ENCODE results near the gene HOXA5.

The HOXA5 gene

DNA sequence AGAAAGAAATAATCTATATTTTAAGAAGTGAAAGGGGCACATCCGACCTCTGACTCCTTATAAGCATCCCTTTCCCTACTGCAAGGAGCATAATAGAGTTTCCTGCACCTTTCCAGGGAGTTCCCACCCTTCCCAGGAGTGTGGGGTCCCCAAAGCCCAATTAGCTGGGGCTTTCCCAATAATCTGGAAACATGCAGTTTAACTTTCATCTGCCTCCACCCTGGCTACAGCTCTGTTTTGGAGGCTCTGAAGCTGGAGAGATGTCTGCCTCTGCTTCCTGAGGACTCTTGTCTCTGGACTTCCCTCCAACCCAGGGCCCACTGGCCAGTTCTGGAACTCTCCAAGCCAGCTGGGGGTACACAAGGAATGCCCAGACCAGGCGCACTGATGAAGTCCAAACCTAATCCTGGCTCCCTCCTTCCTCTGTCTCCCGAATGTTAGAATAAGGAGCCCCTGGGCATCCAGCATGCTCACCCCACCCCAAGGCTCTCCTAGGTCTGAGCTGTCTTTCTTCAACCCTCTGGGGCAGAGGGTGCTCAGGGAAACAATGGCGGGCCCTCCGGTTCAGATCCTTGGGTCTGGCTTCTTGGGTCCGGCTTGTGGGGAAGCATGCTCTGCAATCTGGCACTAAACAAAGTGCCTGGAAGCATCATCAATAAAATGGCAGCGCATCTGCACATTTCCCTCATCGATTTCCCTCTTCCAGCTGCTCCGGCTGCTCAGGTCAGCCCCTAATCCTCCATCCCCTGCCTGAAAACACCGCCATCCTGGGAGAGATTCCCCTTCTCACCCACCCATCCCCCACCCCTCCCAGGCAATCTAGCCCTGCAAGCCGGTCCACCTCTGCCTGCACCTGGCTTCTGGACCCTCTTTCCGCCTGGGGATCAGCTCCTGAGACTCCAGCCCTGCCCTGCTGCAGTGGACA lies 26.3 kb downstream of the HOXA5 start:
- Mint-ChIP-seq H3K36me3 (no peaks in the 10 kb centered on the region), H3K27ac (no peak overlapping the region), H3K4me1 (no peaks in the 10 kb centered on the region), H3K4me3 (no peak overlapping the region), H3K9me3 (no peaks in the 10 kb centered on the region)
- DNase-seq (ENCODE audit: low spot score in 2 of 2) (no peak), ATAC-seq (no peak)

DNA sequence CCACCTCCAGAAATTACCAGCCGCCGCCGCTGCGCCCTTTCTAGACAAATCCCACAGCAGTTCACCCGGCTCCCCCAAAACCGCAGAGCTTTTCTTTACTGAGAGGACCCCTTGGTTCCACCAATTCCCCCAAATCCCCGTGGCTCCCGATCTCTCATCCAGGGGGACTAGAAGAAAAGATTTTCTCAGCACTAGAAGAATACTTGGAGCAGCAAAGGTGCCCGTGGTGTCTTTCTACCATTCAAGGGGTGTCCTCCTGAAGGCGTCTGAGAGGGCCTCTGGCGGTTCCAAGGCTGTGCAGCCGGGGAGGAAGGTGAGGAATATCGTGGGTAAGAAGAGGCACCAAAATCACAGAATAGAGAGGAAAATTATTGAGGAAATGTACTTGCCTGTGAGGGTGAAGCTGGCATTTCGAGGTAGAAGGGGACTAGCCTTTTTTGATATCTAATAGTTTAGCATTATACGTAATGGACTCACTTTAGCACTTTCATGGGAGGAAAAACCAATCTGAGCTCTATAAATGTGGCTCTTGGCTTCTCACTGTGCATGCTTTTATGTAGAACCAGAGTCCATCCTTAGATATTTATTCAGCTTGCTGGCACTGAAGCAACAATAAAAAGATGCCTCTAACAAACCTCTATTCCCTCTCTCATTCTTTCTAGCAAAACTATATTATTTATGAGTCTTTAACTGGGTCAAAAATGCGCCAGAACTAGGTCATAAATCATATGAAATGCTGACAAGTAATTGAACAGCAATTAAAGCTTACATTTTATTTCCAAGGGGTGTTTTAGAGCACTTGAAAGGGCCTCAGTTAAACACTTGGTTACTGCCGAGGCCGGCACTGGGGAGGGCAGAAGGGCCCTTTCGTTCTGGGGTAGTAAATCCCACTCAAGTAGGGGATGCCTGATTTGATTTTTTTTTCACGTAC lies 27.2 kb downstream of the HOXA5 start:
- no peaks in the 10 kb centered on the region for H3K9me3 Mint-ChIP-seq
- no peak for ATAC-seq
- no peaks in the 10 kb centered on the region for H3K36me3 Mint-ChIP-seq
- H3K27ac Mint-ChIP-seq, result no peak overlapping the region
- H3K4me3 Mint-ChIP-seq, result no peak overlapping the region
- no peaks in the 10 kb centered on the region for H3K4me1 Mint-ChIP-seq
- no peak for DNase-seq (ENCODE audit: low spot score in 2 of 2)

DNA sequence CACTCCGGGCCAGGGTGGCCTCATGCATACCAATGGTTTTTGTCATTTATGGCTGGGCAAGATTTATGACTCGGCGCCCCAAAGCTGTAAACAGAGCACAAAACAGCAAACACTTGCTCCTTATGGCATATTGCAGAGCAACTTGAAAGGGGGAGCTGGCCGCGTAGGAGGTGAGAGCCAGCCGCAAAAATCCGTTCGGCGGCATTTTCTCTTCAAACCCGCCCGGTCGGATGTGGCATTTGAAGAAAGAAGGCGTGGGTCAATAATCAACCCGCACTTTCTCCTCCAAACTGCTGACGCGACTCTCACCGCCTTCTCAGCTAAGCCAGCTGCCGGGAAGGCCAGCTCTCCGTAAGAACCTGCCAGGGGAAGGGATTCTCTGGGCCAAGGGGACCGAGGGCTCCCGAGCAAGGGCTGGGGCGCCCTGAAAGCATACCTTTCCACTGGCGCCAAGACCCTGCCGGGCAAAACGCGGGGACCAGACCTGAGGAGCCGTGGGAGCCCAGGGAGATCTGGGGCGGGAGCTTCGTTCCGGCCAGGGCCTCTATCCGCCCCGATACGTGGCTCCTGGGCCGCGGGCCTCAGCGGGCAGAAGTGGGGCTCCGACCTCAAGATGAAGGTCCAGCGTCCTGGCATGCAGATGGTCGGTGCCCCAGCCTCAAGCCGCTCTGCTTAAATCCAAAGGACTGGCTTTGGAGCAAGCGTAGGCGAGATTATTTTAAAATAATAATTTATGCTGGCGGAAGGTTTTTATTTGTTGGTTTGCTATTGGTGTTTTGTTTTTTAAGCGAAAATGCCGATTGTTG lies 28.1 kb downstream of the HOXA5 start:
- Mint-ChIP-seq H3K4me3 (no peak overlapping the region), H3K4me1 (no peaks in the 10 kb centered on the region), H3K27ac (no peak overlapping the region), H3K36me3 (no peaks in the 10 kb centered on the region), H3K9me3 (no peaks in the 10 kb centered on the region)
- no peak for DNase-seq (ENCODE audit: low spot score in 2 of 2)
- no peak for ATAC-seq

DNA sequence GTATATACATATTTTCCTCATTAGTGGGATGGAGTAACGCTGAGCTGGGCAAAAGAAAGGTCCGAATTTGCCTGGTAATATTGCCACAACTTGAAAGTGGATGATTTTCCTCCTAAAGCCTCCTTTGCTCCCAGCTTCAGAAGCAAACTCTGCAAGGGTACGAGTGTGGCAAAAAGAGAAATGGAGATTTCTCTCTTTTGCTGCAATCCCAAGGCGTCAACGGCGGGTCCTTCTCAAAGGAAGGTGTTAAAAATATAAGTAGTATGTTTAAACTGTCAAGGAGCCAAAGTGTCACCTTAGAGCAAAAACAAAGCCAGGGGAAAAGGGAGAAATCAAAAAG lies 28.6 kb downstream of the HOXA5 start:
- H3K9me3 Mint-ChIP-seq, result no peaks in the 10 kb centered on the region
- H3K27ac Mint-ChIP-seq, result no peak overlapping the region
- H3K36me3 Mint-ChIP-seq, result no peaks in the 10 kb centered on the region
- ATAC-seq (no peak), DNase-seq (ENCODE audit: low spot score in 2 of 2) (no peak)
- no peak overlapping the region for H3K4me3 Mint-ChIP-seq
- H3K4me1 Mint-ChIP-seq, result no peaks in the 10 kb centered on the region

DNA sequence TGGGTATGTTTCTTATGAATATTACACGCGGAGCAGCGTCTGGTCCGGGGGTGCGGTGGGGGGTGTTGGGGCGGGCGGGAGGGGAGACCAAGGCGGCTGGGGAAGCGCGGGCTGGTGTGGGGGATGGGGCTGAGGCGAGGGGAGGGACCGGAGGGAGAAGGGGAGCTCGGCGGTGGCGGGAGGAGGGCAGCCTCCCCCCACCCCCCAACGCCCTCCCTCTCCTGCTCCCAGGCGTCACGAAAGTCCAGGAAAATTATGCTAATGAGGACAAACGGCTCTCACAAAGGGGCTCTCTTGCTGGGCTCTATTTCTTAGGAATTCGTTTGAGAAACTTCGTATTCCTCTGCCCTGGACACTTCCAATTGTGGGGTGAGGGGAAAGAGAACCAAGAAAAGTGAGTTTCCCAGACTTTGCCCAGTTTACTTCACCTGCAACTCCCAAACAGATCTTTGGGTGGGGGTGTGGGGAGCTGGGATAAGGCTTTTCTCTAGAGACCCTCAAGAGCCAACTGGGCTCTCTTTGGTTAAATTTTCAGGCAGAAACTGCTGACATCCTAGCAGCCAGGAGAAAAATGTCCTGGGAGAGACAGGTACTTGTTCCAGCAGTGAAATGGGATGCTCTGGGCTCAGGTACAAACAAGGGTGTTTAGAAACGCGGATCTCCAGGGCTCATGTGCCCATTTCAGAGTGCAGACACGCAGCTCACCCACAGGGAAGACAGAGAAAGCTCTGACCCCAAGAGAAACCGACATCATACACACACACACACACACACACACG lies 29.3 kb downstream of the HOXA5 start:
- H3K36me3 Mint-ChIP-seq, result no peaks in the 10 kb centered on the region
- H3K9me3 Mint-ChIP-seq, result no peaks in the 10 kb centered on the region
- no peaks in the 10 kb centered on the region for H3K4me1 Mint-ChIP-seq
- ATAC-seq (no peak), DNase-seq (ENCODE audit: low spot score in 2 of 2) (no peak)
- no peak overlapping the region for H3K4me3 Mint-ChIP-seq
- H3K27ac Mint-ChIP-seq, result no peak overlapping the region

DNA sequence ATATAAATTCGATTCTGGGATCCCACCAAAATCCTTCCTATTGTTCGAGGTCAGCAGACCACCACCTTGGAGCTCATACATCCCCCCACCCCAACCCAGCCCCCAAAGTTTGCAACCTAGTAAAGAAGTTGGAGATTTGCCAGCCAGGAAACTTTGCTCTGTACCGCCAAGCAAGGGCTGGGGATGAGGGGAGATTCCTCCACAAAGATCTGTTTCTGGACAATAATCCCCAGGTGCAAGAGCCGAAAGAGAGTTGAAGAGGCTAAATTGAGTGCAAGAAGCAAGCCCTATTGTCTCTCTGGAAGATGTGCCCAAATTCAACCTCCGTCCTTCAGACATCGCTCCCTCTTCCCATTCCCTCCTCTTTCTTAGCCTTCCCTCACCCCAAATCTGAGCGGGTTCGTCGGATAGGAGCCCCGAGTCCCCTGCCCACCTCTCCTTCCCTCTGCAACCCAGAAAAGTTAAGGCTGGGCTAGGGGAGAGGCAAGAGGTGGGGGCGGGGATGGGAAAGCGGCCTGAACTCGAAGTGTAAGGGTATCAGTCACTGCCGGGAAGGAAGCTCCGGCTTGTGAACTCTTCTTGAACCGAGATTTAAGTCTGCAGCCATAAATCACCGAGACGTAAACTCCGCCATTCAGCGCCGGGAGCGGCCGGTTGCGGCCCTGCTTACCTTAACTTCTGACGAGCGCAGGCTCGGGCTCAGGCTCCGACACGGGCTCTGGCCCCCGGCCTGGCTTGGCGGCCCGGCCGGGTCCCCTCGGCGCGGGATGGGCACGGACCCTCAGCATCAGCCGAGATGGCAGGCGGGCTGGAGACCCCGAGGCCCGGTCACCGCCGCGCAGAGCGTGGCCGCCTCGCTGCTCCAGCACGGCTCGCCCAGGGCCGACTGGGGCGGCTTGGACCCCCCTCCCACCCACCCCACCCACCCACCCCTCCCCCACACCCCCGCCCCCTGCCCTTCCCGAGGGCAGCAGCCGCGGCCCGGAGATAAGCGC lies 30.2 kb downstream of the HOXA5 start:
- Mint-ChIP-seq H3K27ac (no peak overlapping the region), H3K36me3 (no peaks in the 10 kb centered on the region), H3K9me3 (no peaks in the 10 kb centered on the region), H3K4me1 (no peaks in the 10 kb centered on the region), H3K4me3 (no peak overlapping the region)
- ATAC-seq (no peak), DNase-seq (ENCODE audit: low spot score in 2 of 2) (no peak)

DNA sequence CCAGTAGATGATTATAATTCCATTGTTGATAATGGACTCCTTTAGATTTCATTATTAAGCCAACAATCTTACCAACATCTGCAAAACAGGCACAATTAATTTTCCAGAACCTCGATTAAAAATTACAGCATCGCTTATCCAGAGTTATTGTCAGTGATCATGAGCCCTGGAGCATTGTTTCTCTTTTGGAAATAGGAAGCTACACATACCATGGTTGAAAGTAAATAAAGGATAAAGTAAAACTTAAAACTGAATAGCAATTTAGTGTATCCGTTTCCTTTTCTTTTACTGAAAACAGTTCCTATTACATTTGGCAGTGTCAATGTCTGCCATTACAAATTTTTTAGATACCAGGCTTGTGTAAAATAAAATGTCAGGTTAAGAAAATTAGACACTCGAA lies 31.1 kb downstream of the HOXA5 start:
- Mint-ChIP-seq H3K27ac (no peak overlapping the region), H3K9me3 (no peaks in the 10 kb centered on the region), H3K4me3 (no peak overlapping the region), H3K4me1 (no peaks in the 10 kb centered on the region), H3K36me3 (no peaks in the 10 kb centered on the region)
- DNase-seq (ENCODE audit: low spot score in 2 of 2) (no peak), ATAC-seq (no peak)

DNA sequence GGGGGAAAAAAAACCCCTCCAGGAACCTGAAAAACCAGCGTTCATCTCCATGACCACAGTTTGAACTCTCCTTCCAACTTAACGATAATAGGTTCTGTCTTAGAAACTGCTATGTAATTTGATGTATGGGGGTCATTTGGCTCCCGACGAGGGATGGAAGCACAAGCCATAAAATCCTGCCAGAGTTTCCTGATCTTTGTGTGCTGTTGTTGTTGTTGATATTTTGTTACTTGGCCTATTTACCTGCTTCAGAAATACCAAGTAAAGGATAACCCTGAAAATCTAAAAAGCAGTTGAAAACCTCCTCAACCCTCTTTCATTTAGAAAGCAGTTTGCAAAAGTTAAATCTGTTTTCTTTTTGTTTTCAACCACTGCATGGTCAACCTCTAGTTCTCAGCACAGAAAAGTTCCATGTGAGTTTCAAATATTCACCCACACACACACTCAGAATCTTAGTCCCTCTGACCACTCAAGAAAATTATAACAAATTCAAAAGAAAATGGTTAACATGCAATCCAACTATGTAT lies 31.7 kb downstream of the HOXA5 start:
- H3K4me3 Mint-ChIP-seq, result no peak overlapping the region
- ATAC-seq (no peak), DNase-seq (ENCODE audit: low spot score in 2 of 2) (no peak)
- no peaks in the 10 kb centered on the region for H3K4me1 Mint-ChIP-seq
- no peak overlapping the region for H3K27ac Mint-ChIP-seq
- H3K36me3 Mint-ChIP-seq, result no peaks in the 10 kb centered on the region
- no peaks in the 10 kb centered on the region for H3K9me3 Mint-ChIP-seq

DNA sequence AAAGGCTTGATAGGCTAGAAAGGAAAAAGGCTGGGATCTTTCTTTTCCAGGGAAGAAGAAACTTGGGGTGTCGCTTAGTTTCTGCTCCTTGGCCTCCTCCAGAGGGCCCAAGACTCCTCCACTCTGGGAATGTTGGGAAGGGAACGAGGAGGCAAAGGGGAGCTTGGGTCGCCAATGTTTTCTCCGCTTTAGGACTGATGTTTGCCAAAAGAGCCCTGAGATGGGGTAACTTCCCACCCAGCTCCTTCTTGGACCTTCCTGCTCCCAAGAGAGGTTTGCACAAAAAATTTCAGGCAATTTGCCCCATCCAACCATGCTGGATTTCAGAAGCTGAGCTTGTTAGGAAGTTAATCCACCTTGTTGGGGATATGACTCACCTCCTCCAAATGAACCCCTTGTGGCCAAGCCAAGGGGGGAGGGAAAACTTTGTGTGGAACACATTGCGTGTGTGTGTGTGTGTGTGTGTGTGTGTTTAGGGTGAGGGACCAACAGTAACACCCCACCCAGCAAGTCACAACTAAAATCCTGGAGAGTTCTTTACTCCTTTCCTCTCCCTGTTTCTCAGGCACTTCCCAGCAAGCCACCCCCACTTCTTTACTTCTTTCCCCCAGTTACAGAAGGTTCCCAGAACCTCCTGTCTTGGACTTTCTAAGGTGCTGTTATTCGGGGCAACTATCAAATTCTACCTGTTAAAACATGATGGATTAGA lies 32.3 kb downstream of the HOXA5 start:
- DNase-seq (ENCODE audit: low spot score in 2 of 2) (no peak), ATAC-seq (no peak)
- Mint-ChIP-seq H3K4me3 (no peak overlapping the region), H3K4me1 (no peaks in the 10 kb centered on the region), H3K36me3 (no peaks in the 10 kb centered on the region), H3K27ac (no peak overlapping the region), H3K9me3 (no peaks in the 10 kb centered on the region)

DNA sequence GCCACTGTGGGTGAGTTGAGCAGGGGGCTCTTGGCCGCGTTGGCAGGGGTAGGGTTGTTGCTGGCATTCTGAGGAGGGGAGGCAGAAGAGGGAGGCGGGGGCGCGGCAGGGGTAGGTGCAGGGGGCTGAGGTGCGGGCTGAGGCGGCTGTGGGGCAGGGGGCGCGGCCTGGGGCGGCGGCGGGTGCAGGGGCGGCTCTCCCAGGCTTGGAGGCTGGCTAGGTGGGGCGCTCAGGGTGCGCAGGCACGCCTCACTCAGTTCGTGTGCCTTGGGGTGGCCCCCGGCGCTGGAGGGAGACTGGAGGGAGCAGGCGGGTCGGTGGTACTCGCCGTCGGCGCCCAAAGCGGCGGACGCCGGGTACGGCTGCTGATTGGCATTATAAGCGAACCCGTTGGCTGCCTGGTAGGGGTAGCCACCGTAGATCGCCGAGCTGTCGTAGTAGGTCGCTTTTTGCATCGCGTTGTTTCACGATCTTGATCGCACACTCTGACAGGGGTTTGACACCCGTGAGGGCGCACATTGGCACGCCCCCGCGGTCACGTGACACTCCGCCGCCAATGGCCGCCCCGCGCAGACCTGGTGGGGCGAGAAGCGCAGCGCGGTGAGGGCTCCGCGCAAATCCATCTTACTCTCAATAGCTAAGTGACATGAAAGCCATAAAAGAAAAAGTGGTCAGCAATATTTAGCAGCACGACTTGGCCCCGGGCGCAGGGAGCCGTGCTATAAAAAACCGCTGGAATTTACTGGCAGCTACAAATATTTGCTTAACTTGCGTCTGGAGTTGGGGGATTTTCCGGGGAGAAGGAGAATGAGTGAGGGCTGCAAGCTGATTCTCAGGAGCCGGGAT lies 33.1 kb downstream of the HOXA5 start:
- Mint-ChIP-seq H3K36me3 (no peaks in the 10 kb centered on the region), H3K4me1 (no peaks in the 10 kb centered on the region), H3K4me3 (no peak overlapping the region), H3K9me3 (no peaks in the 10 kb centered on the region), H3K27ac (no peak overlapping the region)
- no peak for ATAC-seq
- DNase-seq (ENCODE audit: low spot score in 2 of 2), result no peak

DNA sequence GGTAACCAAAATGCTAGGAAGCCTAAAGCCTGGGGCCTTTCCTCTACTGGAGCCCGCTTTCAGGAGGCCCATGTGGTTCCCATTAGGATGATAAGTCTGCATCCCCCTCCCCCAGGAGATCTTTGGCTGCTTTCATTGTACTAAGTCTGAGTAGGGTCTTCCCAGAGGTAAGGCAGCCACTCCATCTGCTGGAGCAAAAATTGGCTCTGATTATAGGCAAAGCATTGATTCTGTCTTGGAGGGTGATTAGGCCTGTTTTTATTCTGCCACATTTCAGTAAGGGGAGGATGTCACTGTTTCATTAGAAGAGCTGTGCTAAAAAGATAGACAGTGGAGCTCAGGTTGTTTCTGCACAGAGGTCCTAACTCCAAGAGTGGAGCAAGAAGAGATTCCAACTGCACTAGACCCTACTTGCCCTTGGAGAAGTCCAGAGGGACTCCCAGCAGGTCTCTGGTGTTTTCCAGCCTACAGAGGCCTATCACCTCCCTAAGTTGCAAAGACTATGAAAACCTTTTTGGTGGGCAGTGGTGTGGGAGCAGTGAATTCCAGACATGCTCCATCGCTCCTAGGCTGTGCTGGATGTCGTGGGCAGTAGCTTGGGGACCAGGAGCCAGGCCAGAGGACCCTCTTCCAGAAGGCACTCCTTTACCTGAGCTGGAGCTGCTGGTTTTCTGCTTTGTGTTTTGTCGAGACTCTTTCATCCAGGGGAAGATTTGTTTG lies 33.9 kb downstream of the HOXA5 start:
- Mint-ChIP-seq H3K36me3 (no peaks in the 10 kb centered on the region), H3K9me3 (no peaks in the 10 kb centered on the region), H3K4me3 (no peak overlapping the region), H3K27ac (no peak overlapping the region), H3K4me1 (no peaks in the 10 kb centered on the region)
- DNase-seq (ENCODE audit: low spot score in 2 of 2), result no peak
- ATAC-seq, result no peak
